Transverse colon (tissue), 4 donors: ENCODE measurements around the gene SLC34A1. TPM values are rescaled to one million over a fixed set of nuclear protein-coding genes. Genes with fewer than 3 reads are reported as not detected.

Experiments used
- DNase-seq: peaks from one replicate; pipeline ENCODE4 v3.0.0-alpha.2; 2019
- H3K27ac ChIP-seq, 4 donors: fragments of 200-600 bp; sonication (generic); 2 replicates each; pipeline ENCODE4 v1.5.1; 2016 to 2018; ENCODE audit warnings: inconsistent platforms in 4 of 4
- H3K27me3 ChIP-seq: fragments of 200-600 bp; sonication (generic); 2 replicates; pipeline ENCODE4 v1.5.1; 2017; ENCODE audit warnings: inconsistent platforms
- H3K36me3 ChIP-seq, 4 donors: fragments of 200-600 bp; sonication (generic); 2 replicates each; pipeline ENCODE4 v1.5.1; 2017 to 2019; ENCODE audit warnings: inconsistent platforms in 4 of 4
- H3K4me1 ChIP-seq, 4 donors: fragments of 200-600 bp; sonication (generic); 2 replicates each; pipeline ENCODE4 v1.5.1; 2017 to 2020; ENCODE audit warnings: inconsistent platforms in 4 of 4
- H3K4me3 ChIP-seq, 4 donors: fragments of 200-600 bp; sonication (generic); 1 replicate in 1 of 4; 2 replicates in 3 of 4; pipeline versions ENCODE4 v1.5.1 to v1.6.1; 2017 to 2019; ENCODE audit warnings: inconsistent platforms in 4 of 4
- H3K9me3 ChIP-seq, 2 donors: fragments of 200-600 bp; sonication (generic); 2 replicates each; pipeline ENCODE4 v1.5.1; 2017 to 2019; ENCODE audit warnings: inconsistent platforms in 2 of 2
- CTCF ChIP-seq, 5 experiments: fragments of 200-600 bp in 3 of 5; fragments of 450-650 bp in 2 of 5; sonication (generic) in 3 of 5; IDR thresholded peaks; 1 replicate in 2 of 5; 2 replicates in 3 of 5; pipeline ENCODE4 v1.5.1; 2016 to 2017; ENCODE audit warnings: antibody characterized with exemption in 5 of 5, inconsistent platforms in 3 of 5, mild to moderate bottlenecking in 2 of 5, moderate library complexity in 1 of 5
- EP300 ChIP-seq: sonication (generic); formaldehyde crosslinking; IDR thresholded peaks from one replicate; pipeline ENCODE4 v1.6.1; 2017; ENCODE audit warnings: antibody characterized with exemption, low read depth
- POLR2A ChIP-seq: fragments of 450-650 bp; IDR thresholded peaks from one replicate; pipeline ENCODE4 v1.6.1; 2016; ENCODE audit warnings: antibody characterized with exemption, mild to moderate bottlenecking, moderate library complexity
- POLR2AphosphoS5 ChIP-seq, 3 donors: sonication (generic); formaldehyde crosslinking; IDR thresholded peaks; one replicate each; pipeline ENCODE4 v1.6.1; 2016; ENCODE audit warnings: antibody characterized with exemption in 3 of 3
- WGBS, 2 donors: methylation state at CpG; one replicate each; pipeline ENCODE4 v1.1.5; 2018; ENCODE audit warnings: low coverage in 1 of 2; 5-methylcytosine and 5-hydroxymethylcytosine counted together
- in situ Hi-C, 4 donors: fragments of 200-750 bp; cut with MboI; loops; one replicate each; pipeline versions ENCODE4 v1.15.0 to v1.15.1; 2017; ENCODE audit warnings: low sequenced_read_pairs in 3 of 4, low pct_ligation_motif_present in 1 of 4, low pct_unique_long_range_greater_than_20kb in 1 of 4
- intact Hi-C: fragments of 100-400 bp; cut with DNase I; formaldehyde crosslinking; loops from one replicate; pipeline ENCODE4 v1.15.1; 2023; ENCODE audit warnings: low total_unique reads
- total RNA-seq, 4 donors: library from RNA; depleted of rRNA; stranded (reverse); fragments of >200 nt; gene quantifications; one replicate each; pipeline ENCODE4 v1.1.0, GENCODE V29; 2016

SLC34A1 gene
- total RNA-seq, 4 donors from 2014 or later, result 0.55 TPM; not detected in 3

GRCh38 chr5:177382423-177383029, 1.7 kb upstream of the SLC34A1 start:
- Histone ChIP-seq H3K36me3 (no peaks in the 10 kb centered on the region), H3K27me3 (peaks cover 7% of the 10 kb centered on the region), H3K4me3 (no peak overlapping the region), H3K9me3 (no peaks in the 10 kb centered on the region), H3K27ac (no peak overlapping the region), H3K4me1 (no peaks in the 10 kb centered on the region)
- 32 to 57% methylated on average over 5 to 10 of the region's 11 CpGs for WGBS, 2 donors
- no peak for DNase-seq
- TF ChIP-seq EP300 (no peak), POLR2A (no peak), CTCF (IDR thresholded peaks at IDR 0.05) (peak in 4 of 5 experiments; percentile 16 to 25 (median 23))
- intact Hi-C loops, result no loop called here
- in situ Hi-C loops, result loop anchor here in 1 of 4 donors (25.0 kb wide), 1 partner anchor 130 kb away; the partner anchor contains the start of genes DDX41 and DOK3

- 83 to 85% methylated on average over 7 to 9 of the region's 9 CpGs for WGBS, 2 donors
- Histone ChIP-seq H3K27ac (no peak overlapping the region), H3K9me3 (no peaks in the 10 kb centered on the region), H3K36me3 (no peaks in the 10 kb centered on the region), H3K4me3 (no peak overlapping the region), H3K27me3 (peaks cover 7% of the 10 kb centered on the region), H3K4me1 (no peaks in the 10 kb centered on the region)
- TF ChIP-seq CTCF (IDR thresholded peaks at IDR 0.05) (no peak), EP300 (no peak), POLR2AphosphoS5 (IDR thresholded peaks at IDR 0.05) (no peak), POLR2A (no peak)
- in situ Hi-C loops (loop anchor here in 1 of 4 donors (25.0 kb wide), 1 partner anchor 129 kb away; the partner anchor contains the start of genes DDX41 and DOK3), intact Hi-C loops (no loop called here)
- DNase-seq, result no peak
Measured at GRCh38 chr5:177383181-177383580, 1.1 kb upstream of the SLC34A1 start.

GRCh38 chr5:177385720-177386119, 1.5 kb downstream of the SLC34A1 start:
- Histone ChIP-seq H3K36me3 (no peaks in the 10 kb centered on the region), H3K4me3 (no peak overlapping the region), H3K27ac (no peak overlapping the region), H3K9me3 (no peaks in the 10 kb centered on the region), H3K4me1 (peaks cover 0 to 14% (median 6%) of the 10 kb centered on the region in 4 donors), H3K27me3 (peaks cover 7% of the 10 kb centered on the region)
- DNase-seq, result no peak
- TF ChIP-seq POLR2A (no peak), EP300 (no peak), CTCF (IDR thresholded peaks at IDR 0.05) (no peak), POLR2AphosphoS5 (IDR thresholded peaks at IDR 0.05) (no peak)
- in situ Hi-C loops (loop anchor here in 1 of 4 donors (25.0 kb wide), 1 partner anchor 127 kb away; the partner anchor contains the start of genes DDX41 and DOK3), intact Hi-C loops (loop anchor here (5.0 kb wide), 1 partner anchor 67 kb away; no protein-coding TSS in a partner anchor)
- 72% methylated on average over 11 of the region's 11 CpGs; no CpG with 5 or more reads in 1 of the 2 donors for WGBS, 2 donors

- intact Hi-C loops (loop anchor here (5.0 kb wide), 1 partner anchor 66 kb away; no protein-coding TSS in a partner anchor), in situ Hi-C loops (loop anchor here in 1 of 4 donors (25.0 kb wide), 1 partner anchor 126 kb away; the partner anchor contains the start of genes DDX41 and DOK3)
- DNase-seq, result no peak
- no peak for TF ChIP-seq EP300
- no peak for TF ChIP-seq POLR2A
- TF ChIP-seq POLR2AphosphoS5 (IDR thresholded peaks at IDR 0.05), result no peak
- no peak for TF ChIP-seq CTCF (IDR thresholded peaks at IDR 0.05)
- WGBS, 2 donors, result 88% methylated on average over 8 of the region's 8 CpGs; no CpG with 5 or more reads in 1 of the 2 donors
- Histone ChIP-seq H3K9me3 (no peaks in the 10 kb centered on the region), H3K27ac (no peak overlapping the region), H3K4me3 (no peak overlapping the region), H3K27me3 (peaks cover 7% of the 10 kb centered on the region), H3K4me1 (peaks cover 0 to 14% (median 6%) of the 10 kb centered on the region in 4 donors), H3K36me3 (no peaks in the 10 kb centered on the region)
Measured at GRCh38 chr5:177386542-177386941, 2.3 kb downstream of the SLC34A1 start.
